Measurements from ENCODE around the gene CHIA.
"Not testable (repeated sequence)": the region's sequence is repeated elsewhere in the genome, so short reads cannot be mapped to it uniquely, and the experiment has no call there.

The CHIA gene

DNA sequence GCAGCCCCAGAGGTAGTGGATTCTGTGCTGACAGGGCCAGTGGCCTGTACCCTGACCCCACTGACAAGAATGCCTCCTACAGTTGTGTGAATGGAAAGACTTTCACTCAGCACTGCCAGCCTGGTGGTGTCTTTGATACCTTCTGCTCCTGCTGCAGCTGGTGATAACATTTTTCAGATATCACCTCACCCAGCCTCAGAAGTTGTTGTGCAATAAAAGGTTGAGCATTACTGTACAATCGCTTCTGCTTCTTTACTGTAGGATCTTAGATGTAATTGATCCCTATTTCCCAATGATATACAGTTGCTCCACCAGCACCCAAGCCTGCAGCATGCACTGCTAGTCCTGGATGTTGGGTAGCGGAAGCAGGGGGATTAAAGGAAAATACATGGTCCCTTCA is 4.8 kb upstream of the CHIA start:
- no peak for DNase-seq (ENCODE audit: low spot score)

DNA sequence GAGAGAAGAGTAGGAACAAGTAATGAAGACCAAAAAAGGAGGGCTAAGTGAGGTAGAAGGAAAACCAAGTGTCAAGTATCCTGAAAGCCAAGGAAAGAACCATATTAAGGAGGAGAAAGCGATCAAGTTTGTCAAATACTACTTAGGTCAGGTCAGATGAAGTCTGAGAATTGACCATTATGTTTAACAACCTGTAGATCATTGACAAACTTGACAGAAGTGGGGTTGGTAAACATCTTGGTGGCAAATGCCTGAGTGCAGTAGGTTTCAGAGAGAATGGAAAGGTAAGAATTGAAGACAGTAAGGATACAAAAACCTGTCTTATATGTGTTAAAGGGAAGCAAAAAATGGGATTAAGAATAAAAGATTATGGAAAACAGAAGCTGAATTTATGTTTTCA is 3.7 kb upstream of the CHIA start:
- DNase-seq (ENCODE audit: low spot score) = no peak

DNA sequence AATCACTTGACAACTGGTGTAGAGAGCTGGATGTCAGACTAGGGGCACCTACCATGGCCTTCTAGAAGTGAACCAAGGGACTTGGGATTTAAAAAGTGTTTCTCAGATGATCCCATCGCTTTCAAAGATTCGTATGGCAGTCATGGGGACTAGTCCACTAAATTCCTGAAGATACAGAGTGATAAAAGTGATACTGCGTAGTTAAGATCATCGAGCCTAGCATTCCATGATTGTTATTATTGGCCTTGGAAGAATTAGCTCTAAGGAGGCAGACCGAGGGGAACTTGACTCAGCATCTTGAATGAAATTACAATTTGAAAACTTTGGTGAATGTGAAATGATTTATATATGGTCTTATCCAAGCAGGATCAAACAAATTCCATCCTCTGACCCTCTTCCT is 1.3 kb upstream of the CHIA start:
- DNase-seq (ENCODE audit: low spot score) = no peak

DNA sequence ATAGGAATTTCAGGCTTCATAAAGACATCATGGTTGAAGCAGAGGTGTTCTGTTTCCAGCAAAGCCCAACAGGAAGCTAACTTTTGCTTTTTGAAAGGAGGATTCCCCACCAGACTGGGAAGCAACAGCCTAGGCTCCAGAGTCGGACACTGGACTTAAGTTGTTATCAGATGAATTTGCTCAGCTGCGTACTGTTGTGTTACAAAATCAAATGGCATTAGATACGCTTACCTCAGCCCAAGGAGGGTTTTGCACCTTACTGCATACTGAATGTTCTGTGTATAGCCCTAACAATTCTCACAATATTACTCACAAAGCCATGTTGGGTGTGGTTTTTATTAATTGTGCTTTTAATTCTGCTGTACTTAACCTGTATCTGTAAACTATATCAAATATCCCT is 547 bp upstream of the CHIA start:
- no peak for DNase-seq (ENCODE audit: low spot score)

DNA sequence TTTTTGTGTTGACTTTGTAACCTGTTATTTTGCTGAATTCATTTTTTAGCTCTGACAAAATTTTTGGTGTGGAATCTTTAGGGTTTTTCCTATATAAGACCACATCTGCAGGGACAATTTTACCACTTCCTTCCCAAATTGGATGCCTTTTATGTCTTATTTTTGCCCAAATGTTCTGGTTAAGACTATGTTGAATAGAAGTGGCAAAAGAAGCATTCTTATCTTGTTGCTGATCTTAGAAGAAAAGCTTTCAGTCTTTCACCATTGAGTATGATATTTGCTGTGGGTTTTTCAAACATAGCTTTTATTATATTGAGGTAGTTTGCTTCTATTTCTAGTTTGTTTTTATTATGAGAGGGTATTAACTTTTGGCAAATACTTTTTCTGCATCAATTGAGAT is 3.7 kb downstream of the CHIA start:
- no peak for DNase-seq (ENCODE audit: low spot score)

DNA sequence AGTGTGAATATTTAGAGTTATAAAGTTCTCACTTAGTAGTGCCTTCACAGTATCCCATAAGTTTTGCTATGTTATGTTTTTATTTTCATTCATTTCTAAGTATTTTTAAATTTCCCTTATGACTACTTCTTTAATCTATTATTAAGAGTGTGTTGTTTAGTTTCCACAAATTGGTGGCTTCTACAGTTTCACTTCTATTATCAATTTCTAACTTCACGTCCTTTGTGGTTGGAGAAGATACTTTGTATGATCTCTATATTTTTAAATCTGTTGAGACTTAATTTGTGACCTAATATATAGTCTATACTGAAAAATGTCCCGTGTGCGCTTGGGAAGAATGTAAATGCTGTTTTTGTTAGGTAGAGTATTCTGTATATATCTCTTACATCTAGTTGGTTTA is 11.7 kb downstream of the CHIA start:
- DNase-seq (ENCODE audit: low spot score) = no peak

DNA sequence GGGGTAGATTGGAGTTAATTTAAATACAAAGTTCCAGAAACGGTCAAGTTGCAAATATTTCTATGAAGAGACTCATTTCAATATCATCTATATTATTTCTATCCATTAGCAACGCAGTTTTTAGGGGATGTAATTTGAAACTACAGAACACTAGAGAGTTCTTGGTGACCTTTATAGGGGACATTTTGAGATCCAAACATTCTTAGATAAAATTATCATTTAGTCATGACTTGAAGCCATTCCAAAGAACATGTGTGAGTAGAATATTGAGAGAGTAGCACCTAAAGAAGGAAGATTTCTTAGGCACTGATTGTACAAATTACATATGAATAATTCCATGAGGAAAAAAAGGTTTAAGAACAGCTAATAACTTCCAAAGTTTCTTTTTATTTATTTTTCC is 19.0 kb downstream of the CHIA start:
- DNase-seq (ENCODE audit: low spot score) = no peak

DNA sequence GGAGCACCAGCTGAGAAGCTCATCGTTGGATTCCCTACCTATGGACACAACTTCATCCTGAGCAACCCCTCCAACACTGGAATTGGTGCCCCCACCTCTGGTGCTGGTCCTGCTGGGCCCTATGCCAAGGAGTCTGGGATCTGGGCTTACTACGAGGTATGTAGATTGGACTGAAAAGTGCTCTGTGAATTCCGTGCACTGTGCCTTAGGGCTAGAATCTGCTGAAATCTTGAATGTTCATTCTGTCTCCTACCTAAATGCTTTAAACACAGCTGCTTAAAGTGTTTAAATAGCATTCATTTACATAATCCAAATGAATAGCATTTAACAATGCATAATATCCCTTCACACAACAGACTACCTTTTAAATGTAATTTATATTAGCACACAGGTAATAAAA is 27.9 kb downstream of the CHIA start:
- no peak for DNase-seq (ENCODE audit: low spot score)

DNA sequence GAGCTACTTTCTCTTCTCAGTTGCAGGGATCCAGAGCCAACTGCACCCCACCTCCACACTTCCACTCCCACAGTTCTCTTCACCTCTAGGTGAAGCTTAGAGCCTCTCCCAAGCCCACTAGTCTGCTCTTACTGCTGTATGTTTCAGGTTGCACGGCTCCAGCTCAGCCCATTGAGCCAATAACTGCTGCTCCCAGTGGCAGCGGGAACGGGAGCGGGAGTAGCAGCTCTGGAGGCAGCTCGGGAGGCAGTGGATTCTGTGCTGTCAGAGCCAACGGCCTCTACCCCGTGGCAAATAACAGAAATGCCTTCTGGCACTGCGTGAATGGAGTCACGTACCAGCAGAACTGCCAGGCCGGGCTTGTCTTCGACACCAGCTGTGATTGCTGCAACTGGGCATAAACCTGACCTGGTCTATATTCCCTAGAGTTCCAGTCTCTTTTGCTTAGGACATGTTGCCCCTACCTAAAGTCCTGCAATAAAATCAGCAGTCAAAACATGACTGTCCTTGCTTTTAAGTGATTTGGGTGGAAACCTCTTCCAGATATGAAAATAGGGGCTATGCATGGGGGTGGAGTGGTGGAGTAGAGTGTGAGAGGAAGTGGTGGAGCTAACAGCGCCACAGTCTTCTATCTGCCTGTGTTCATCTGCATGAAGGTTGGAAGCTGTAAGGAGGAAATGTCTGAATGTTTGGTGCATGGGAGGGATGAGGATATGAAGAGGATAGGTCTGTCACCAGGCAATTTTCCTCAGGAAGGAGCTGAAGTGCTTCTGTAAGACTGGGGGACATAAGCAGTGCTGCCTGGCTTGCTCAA is 29.6 kb downstream of the CHIA start:
- DNase-seq (ENCODE audit: low spot score) = no peak

DNA sequence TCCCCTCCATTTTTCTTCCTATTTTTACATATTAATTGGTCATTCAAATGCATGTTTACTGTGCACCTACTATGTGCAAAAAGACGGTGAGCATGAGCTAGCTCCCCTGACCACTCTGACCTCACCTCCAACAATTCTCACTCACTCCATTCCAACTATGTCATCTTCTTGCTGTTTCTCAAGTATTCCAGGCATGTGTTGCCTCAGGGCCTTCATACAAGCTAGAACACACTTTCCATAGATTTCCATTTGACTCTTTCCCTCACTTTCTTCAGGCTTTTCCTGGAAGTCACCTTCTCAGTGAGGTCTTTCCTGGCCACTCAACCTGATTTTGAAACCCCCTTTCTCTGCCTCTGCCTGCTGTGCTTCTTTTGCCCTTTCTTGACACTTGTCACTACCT is 32.6 kb downstream of the CHIA start:
- no peak for DNase-seq (ENCODE audit: low spot score)

DNA sequence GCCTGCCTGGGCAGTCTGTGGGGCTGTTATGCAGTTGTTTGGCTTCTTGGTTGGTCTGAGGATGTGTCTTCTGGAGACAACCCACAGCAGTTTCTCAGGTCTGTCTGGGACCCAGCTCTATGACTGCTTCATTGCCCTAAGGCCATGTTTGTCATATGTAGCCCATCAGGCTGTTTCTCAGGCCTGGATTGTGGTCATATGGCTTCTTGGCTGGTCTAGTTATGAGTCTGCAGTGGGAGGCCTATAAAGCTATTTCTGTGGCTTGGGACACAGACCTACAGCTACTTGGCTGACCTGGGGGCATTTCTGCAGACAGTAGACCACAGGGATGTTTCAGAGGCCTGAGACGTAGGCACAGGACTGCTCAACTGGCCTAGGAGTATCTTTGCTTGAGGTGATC is 41.5 kb downstream of the CHIA start:
- no peak for DNase-seq (ENCODE audit: low spot score)

DNA sequence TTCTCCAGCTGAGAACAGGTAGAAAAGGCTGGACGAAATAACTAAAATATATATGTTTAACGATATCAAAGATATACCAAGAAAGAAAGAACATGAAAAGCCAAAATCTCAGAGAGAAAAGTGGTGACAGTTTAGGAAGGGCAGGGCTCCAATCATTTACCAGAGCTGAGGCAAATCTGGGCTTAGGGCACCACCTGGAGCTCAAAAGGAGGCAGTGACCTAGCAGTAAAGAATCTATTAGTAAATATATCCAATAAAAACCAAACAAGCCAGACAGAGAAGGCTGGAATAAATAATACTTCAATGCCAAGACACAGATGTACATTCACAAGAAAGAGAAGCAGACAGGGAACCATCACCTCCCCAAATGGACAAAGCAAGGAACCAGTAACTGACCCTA is 43.5 kb downstream of the CHIA start:
- DNase-seq (ENCODE audit: low spot score) = peak; percentile 20

DNA sequence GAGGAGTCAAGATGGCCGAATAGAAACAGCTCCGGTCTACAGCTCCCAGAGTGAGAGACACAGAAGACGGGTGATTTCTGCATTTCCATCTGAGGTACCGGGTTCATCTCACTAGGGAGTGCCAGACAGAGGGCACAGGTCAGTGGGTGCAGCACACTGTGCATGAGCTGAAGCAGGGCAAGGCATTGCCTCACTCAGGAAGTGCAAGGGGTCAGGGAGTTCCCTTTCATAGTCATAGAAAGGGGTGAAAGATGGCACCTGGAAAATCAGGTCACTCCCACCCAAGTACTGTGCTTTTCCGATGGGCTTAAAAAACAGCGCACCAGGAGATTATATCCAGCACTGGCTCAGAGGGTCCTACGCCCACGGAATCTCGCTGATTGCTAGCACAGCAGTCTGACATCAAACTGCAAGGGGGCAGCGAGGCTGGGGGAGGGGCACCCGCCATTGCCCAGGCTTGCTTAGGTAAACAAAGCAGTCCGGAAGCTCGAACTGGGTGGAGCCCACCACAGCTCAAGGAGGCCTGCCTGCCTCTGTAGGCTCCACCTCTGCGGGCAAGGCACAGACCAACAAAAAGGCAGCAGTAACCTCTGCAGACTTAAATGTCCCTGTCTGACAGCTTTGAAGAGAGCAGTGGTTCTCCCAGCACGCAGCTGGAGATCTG is 44.7 kb downstream of the CHIA start:
- not testable (repeated sequence) for DNase-seq (ENCODE audit: low spot score)

DNA sequence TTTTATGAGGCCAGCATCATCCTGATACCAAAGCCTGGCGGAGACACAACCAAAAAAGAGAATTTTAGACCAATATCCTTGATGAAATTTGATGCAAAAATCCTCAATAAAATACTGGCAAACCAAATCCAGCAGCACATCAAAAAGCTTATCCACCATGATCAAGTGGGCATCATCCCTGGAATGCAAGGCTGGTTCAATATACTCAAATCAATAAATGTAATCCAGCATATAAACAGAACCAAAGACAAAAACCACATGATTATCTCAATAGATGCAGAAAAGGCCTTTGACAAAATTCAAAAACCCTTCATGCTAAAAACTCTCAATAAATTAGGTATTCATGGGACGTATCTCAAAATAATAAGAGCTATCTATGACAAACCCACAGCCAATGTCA is 48.2 kb downstream of the CHIA start:
- not testable (repeated sequence) for DNase-seq (ENCODE audit: low spot score)

DNA sequence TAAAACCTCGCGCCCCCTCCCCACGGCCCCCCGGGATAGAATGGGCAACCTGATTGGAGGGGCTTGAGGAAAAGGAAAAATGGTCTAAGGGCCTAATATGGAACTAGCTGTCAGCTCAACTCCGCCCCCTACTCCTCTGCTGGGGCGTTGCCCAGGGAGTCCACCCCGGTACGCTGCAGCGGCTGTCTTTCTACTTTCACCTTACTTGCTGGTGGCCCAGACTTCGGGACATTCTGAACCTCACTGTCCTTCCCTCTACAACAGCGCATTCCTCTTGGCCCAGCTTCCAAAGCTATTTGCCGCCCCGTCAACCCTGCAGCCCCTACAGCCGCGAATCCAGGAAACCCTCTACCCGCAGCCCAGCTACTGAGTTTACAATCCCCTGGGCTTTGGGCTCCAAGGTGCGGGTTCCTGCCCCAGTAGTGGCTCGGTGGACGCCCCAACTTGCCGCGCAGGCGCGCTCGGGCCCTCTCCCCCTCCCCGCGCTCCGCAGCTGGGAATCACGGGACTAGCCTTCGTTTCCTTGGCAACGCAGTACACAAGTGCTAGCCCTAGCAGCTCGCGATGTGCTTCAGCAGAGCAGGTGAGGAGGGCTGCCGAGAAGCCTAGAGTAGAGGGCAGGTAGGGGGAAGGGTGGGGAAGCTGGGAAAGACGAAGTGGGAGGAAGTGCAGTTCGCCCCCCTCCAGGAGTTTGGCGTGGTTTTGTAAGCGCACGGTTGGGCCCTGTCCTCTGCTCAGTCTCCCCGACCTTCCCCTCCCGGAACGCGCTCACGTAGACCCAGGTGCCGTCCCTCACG is 55.6 kb downstream of the CHIA start:
- DNase-seq (ENCODE audit: low spot score) = peak; percentile 85

DNA sequence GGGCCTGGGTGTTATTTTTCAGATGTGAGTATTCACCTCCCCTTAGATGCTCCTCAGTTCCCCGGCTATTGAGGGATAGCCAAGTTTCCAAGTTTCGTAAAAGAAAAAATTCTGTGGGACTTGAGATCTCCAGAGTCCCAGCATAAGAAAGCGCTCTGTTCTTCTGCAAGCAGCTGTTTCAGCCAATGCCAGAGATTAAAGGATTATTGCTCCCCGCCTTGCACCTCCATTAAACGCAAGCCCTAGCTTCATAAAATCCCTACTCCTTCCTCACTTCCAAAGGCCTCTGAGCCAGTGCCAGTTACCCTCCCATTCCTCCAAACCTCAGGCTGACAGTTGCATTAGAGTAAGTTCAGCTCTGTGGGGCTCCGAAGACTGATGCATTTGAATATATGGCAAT is 56.4 kb downstream of the CHIA start:
- DNase-seq (ENCODE audit: low spot score) = peak; percentile 5

DNA sequence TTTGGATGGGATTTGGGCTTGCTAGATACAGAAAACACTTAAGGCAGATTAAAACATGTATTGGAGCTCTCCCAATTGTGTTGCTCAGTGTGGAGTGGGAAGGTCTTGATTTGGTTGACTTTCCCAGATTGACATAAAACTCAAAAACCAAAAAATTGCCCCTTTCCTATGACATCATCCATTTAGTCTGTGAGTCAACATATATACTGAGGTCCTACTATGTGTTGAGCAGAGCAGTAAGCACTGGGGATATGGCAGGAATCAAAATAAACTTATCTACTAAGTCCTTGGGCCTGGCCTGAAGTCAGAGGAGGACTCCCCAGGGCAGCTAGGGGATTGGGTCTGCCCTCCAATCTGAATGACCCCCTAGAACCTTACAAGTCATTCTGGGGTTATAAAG is 61.0 kb downstream of the CHIA start:
- no peak for DNase-seq (ENCODE audit: low spot score)

DNA sequence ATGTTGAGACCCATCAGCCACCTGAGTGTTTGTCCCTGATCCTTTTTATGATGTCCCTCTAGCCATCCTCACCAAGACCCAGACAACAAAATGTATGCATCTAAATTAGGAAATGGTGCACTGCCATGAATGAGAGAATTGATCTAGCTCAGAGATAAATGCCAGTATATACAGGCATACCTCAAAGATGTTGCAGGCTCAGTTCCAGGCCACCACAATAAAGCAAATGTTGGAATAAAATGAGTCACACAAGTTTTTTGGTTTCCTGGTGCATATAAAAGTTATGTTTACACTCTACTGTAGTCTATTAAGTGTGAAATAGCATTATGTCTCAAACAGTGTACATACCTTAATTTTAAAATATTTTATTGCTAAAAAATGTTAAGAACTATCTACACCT is 63.9 kb downstream of the CHIA start:
- DNase-seq (ENCODE audit: low spot score) = no peak

DNA sequence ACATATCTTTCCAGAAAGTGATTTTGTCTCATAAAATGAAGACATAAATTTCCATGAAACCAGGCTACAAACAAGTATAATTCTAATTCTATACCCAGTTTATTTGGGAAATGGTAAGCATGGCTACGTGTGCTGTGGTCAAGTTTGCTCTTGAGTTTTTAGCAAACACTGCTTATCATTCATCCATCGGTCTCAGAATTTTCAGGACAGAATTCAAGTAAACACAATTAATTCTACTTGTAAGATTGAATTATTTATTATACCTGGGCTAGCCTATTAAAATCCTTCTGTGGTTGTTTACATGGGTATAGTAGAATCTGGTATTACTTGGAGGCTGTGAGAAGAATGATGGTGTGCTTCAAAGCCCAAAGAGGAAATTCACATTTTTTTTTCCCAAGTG is 68.3 kb downstream of the CHIA start:
- no peak for DNase-seq (ENCODE audit: low spot score)

DNA sequence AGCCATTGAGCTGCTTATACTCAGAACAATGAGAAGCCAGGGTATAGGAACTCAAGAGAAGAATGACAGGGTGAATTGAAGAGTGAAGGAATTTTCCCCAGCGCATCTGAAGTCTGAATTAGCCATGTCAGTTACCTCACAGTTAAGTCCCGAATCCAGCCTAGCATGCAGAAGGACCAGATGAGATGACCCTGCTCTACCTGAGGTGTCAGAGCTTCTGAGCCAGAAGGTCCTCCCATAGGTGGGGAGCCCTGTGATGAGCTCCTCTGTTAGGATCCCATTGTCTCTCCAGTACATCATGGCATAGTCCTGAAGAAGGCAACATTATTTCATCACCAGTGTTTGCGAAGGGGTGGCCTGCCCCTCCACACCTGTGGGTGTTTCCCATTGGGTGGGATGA is 68.7 kb downstream of the CHIA start:
- DNase-seq (ENCODE audit: low spot score) = no peak

DNA sequence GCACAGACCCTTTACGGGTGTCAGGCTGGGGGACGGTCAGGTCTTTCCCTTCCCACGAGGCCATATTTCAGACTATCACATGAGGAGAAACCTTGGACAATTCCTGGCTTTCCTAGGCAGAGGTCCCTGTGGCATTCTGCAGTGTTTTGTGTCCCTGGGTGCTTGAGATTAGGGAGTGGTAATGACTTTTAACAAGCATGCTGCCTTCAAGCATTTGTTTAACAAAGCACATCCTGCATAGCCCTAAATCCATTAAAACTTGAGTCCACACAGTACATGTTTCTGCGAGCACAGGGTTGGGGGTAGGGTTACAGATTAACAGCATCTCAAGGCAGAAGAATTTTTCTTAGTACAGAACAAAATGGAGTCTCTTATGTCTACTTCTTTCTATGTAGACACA is 69.6 kb downstream of the CHIA start:
- DNase-seq (ENCODE audit: low spot score) = not testable (repeated sequence)

DNA sequence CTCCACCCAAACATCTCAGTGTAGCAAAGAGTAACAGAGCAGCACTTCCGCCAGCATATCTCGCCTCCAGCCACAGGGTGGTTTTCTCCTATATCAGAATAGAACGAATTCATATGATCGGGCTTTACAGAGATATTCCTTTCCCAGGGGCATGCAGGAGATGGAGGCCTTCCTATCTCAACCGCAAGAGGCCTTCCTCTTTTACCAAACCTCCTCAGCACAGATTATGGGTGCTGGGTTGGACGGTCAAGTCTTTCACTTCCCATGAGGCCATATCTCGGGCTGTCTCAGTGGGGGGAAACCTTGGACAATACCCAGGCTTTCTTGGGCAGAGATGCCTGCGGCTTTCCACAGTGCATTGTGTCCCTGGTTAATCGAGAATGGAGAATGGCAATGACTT is 71.1 kb downstream of the CHIA start:
- DNase-seq (ENCODE audit: low spot score) = no peak

DNA sequence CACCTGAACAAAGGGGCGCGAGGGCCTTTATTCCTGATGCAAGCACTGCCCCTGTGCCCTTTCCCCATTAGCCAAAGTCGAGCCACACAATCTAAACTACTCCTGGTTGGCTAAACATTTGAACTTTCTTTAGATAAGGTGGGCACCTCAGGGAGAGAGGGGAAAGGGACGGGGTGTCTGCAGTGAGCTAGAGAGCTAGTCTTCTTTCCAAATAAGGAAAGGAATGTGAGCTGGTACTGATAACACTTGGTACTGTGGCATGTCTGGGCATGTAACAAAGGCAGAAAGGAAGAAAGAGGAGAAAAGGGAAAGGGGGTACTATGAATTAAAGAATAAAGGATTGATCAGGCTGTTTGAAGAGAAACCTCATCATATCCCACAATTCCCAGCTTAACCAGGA is 74.0 kb downstream of the CHIA start:
- DNase-seq (ENCODE audit: low spot score) = no peak

Data from pons (tissue), 1 donor.